GM12878 (cell line): ENCODE measurements around the gene RNF149. TPM values are rescaled to one million over a fixed set of nuclear protein-coding genes. Genes with fewer than 3 reads are reported as not detected.

Source experiments
- ATAC-seq: fragments of 200-7000 bp; cut with Tn5 transposase; 3 replicates; pipeline ENCODE4 v1.9.1; 2020; ENCODE audit warnings: mild to moderate bottlenecking, moderate library complexity
- BruUV-seq: library from RNA; stranded (reverse); fragments of 400-500 nt; replicated peaks from 2 replicates; lab custom pipeline; 2021; lab: Mats Ljungman, UMichigan
- CTCF ChIA-PET: fragments of 300-600 bp; sonication (Branson Sonifier 250); formaldehyde crosslinking; extraction: SDS; loops from one replicate; lab custom pipeline; 2021; ENCODE audit warnings: inconsistent platforms; lab: Yijun Ruan, JAX
- POLR2A ChIA-PET: fragments of 350-600 bp; formaldehyde crosslinking; extraction: SDS; loops from one replicate; lab custom pipeline; 2021; ENCODE audit warnings: inconsistent platforms; lab: Charles Lee
- RAD21 ChIA-PET: fragments of 300-600 bp; sonication (Branson Sonifier 250); formaldehyde crosslinking; loops from one replicate; lab custom pipeline; 2023; ENCODE audit warnings: antibody characterized with exemption; ENCODE audit not compliant: unreplicated experiment; lab: Charles Lee
- SMC1A ChIA-PET: fragments of 300-600 bp; sonication (Branson Sonifier 250); formaldehyde crosslinking; loops from one replicate; lab custom pipeline; 2023; ENCODE audit not compliant: unreplicated experiment, uncharacterized antibody; lab: Charles Lee
- DNase-seq: peaks from one replicate; pipeline ENCODE4 v3.0.0-alpha.2; 2011; ENCODE audit warnings: low read depth, low spot score
- FAIRE-seq: peaks from 3 replicates; lab custom pipeline; 2011; peaks lifted over from hg19 to GRCh38; lab: Jason Lieb, UNC
- H2AFZ ChIP-seq: 2 replicates; pipeline ENCODE4 v1.6.0; 2011; ENCODE audit warnings: low read depth, low read length, control low read depth; ENCODE audit not compliant: control insufficient read depth
- H3K27ac ChIP-seq: 2 replicates; pipeline ENCODE4 v1.5.1; 2011; ENCODE audit warnings: control low read depth; ENCODE audit not compliant: control insufficient read depth, insufficient read depth
- H3K27me3 ChIP-seq, 2 experiments: replicated peaks in 1 of 2; 2 replicates each; pipeline versions ENCODE4 v1.6.0 to v1.6.1; 2011; ENCODE audit warnings: low read length in 1 of 2; ENCODE audit not compliant: control insufficient read depth in 2 of 2, insufficient read depth in 2 of 2
- H3K36me3 ChIP-seq, 2 experiments: 2 replicates each; pipeline ENCODE4 v1.5.1; 2011; ENCODE audit warnings: low read length in 1 of 2; ENCODE audit not compliant: control insufficient read depth in 2 of 2, insufficient read depth in 2 of 2
- H3K4me1 ChIP-seq: 2 replicates; pipeline ENCODE4 v1.6.1; 2011; ENCODE audit warnings: mild to moderate bottlenecking, low read length, moderate library complexity, mixed read lengths; ENCODE audit not compliant: control insufficient read depth, insufficient read depth
- H3K4me2 ChIP-seq: 2 replicates; pipeline ENCODE4 v1.6.0; 2011; ENCODE audit warnings: control low read depth; ENCODE audit not compliant: control insufficient read depth, insufficient read depth
- H3K4me3 ChIP-seq: fragments of 200-600 bp; sonication (generic); 2 replicates; pipeline ENCODE4 v1.5.1; 2016
- H3K79me2 ChIP-seq: 2 replicates; pipeline ENCODE4 v1.6.0; 2011; ENCODE audit warnings: low read length; ENCODE audit not compliant: control insufficient read depth, insufficient read depth
- H3K9ac ChIP-seq: 2 replicates; pipeline ENCODE4 v1.8.0; 2011; ENCODE audit warnings: low read length, control low read depth, mixed read lengths; ENCODE audit not compliant: control insufficient read depth, insufficient read depth
- H3K9me3 ChIP-seq: replicated peaks from 3 replicates; pipeline ENCODE4 v1.5.1; 2011; ENCODE audit warnings: mild to moderate bottlenecking, low read length; ENCODE audit not compliant: control insufficient read depth, insufficient read depth
- H4K20me1 ChIP-seq: 2 replicates; pipeline ENCODE4 v1.6.0; 2011; ENCODE audit not compliant: control insufficient read depth, insufficient read depth
- ATF2 ChIP-seq: IDR thresholded peaks from 2 replicates; pipeline ENCODE4 v1.6.1; 2012; ENCODE audit warnings: low read length, inconsistent platforms
- BCL11A ChIP-seq: IDR thresholded peaks from 2 replicates; pipeline ENCODE4 v1.6.1; 2011; ENCODE audit warnings: low read depth, low read length
- CTCF ChIP-seq, 3 experiments: IDR thresholded peaks in 2 of 3; conservative IDR thresholded peaks in 1 of 3; 2 replicates each; pipeline ENCODE4 v1.5.1; 2011; ENCODE audit warnings: low read depth in 3 of 3, low read length in 3 of 3, mild to moderate bottlenecking in 3 of 3, control low read depth in 2 of 3, moderate library complexity in 2 of 3, inconsistent platforms in 1 of 3, mixed read lengths in 1 of 3; ENCODE audit not compliant: control insufficient read depth in 2 of 3, insufficient read depth in 1 of 3; ENCODE audit errors: extremely low read depth in 1 of 3
- E2F8 ChIP-seq: fragments of 450-650 bp; IDR thresholded peaks from 2 replicates; pipeline ENCODE4 v1.6.1; 2018; ENCODE audit warnings: mild to moderate bottlenecking, low read depth, moderate library complexity; ENCODE audit not compliant: partially characterized antibody
- ESRRA ChIP-seq: IDR thresholded peaks from 2 replicates; pipeline ENCODE4 v1.6.1; 2012; ENCODE audit warnings: mild to moderate bottlenecking, low read length, improper control_type of control experiment
- MYB ChIP-seq: fragments of 150-350 bp; IDR thresholded peaks from 2 replicates; pipeline ENCODE4 v1.6.1; 2014; ENCODE audit warnings: mild to moderate bottlenecking, low read depth, low read length, borderline replicate concordance
- NFIC ChIP-seq: IDR thresholded peaks from 2 replicates; pipeline ENCODE4 v1.6.1; 2012; ENCODE audit warnings: low read depth, mild to moderate bottlenecking, inconsistent platforms, low read length, moderate library complexity
- RAD51 ChIP-seq: fragments of 450-650 bp; IDR thresholded peaks from 2 replicates; pipeline ENCODE4 v1.6.1; 2016; ENCODE audit warnings: moderate library complexity, mild to moderate bottlenecking, inconsistent platforms
- SIX5 ChIP-seq: IDR thresholded peaks from 2 replicates; pipeline ENCODE4 v1.6.1; 2011; ENCODE audit warnings: mild to moderate bottlenecking, low read depth, low read length, moderate library complexity; ENCODE audit not compliant: severe bottlenecking
- SMAD1 ChIP-seq: fragments of 450-650 bp; IDR thresholded peaks from 2 replicates; pipeline ENCODE4 v1.6.1; 2018; ENCODE audit warnings: mild to moderate bottlenecking, low read depth; ENCODE audit not compliant: partially characterized antibody
- SPI1 ChIP-seq: IDR thresholded peaks from 2 replicates; pipeline ENCODE4 v1.6.1; 2011; ENCODE audit warnings: low read depth, mild to moderate bottlenecking, low read length, moderate library complexity, borderline replicate concordance; ENCODE audit not compliant: insufficient read depth
- TAF1 ChIP-seq: IDR thresholded peaks from 2 replicates; pipeline ENCODE4 v1.6.1; 2011; ENCODE audit warnings: mild to moderate bottlenecking, low read depth, low read length, borderline replicate concordance
- TARDBP ChIP-seq: IDR thresholded peaks from 2 replicates; pipeline ENCODE4 v1.6.1; 2016; ENCODE audit warnings: borderline replicate concordance
- TCF12 ChIP-seq: IDR thresholded peaks from 2 replicates; pipeline ENCODE4 v1.6.1; 2011; ENCODE audit warnings: low read depth, mild to moderate bottlenecking, low read length
- ZNF217 ChIP-seq: fragments of 450-650 bp; IDR thresholded peaks from 2 replicates; pipeline ENCODE4 v1.6.1; 2017; ENCODE audit warnings: antibody characterized with exemption, mild to moderate bottlenecking
- ZNF384 ChIP-seq: IDR thresholded peaks from 2 replicates; pipeline ENCODE4 v1.6.1; 2012; ENCODE audit warnings: low read depth, mild to moderate bottlenecking, low read length, improper control_type of control experiment, borderline replicate concordance
- ZNF622 ChIP-seq: fragments of 450-650 bp; IDR thresholded peaks from 2 replicates; pipeline ENCODE4 v1.6.1; 2017; ENCODE audit warnings: mild to moderate bottlenecking, inconsistent platforms
- WGBS: methylation state at CpG from one replicate; pipeline ENCODE4 v1.1.6; 2016; ENCODE audit warnings: low lambda C conversion rate; ENCODE audit not compliant: insufficient replicate concordance, insufficient coverage; ENCODE audit errors: missing lambda C conversion rate; 5-methylcytosine and 5-hydroxymethylcytosine counted together
- in situ Hi-C: fragments of 300-500 bp; cut with MboI; formaldehyde crosslinking; loops from 9 replicates; pipeline ENCODE4 v1.14.3; 2018; ENCODE audit warnings: mixed read lengths
- intact Hi-C: fragments of 100-400 bp; cut with micrococcal nuclease; formaldehyde crosslinking; loops from one replicate; pipeline ENCODE4 v1.14.2; 2022; ENCODE audit not compliant: unreplicated experiment
- polyA plus RNA-seq, 11 experiments: library from polyadenylated mRNA; depleted of rRNA in 4 of 11; unstranded in 6 of 11; stranded (reverse) in 5 of 11; fragments of >200 nt; fragmentation: Nextera tagmentation in 4 of 11; fragmentation: Illumina TruSeq in 1 of 11; extraction: Ambion mirVana in 4 of 11; extraction: Trizol in 1 of 11; gene quantifications; 1 replicate in 1 of 11; 2 replicates in 10 of 11; pipeline versions ENCODE4 v1.2.1 to v1.2.3, GENCODE V29; 2011 to 2016; ENCODE audit warnings: inconsistent platforms in 2 of 11, missing spikeins in 2 of 11, low read depth in 1 of 11
- total RNA-seq, 4 experiments: library from RNA; depleted of rRNA in 3 of 4; stranded (reverse); fragments of >200 nt in 3 of 4; fragmentation: Illumina TruSeq in 1 of 4; extraction: Trizol in 1 of 4; gene quantifications; 2 replicates each; pipeline versions ENCODE4 v1.2.1 to v1.2.3, GENCODE V29; 2013 to 2021
- TF ChIP-seq, protein P1 (sequence below): IDR thresholded peaks from 2 replicates; pipeline ENCODE4 v1.6.1; 2011; ENCODE audit warnings: borderline replicate concordance, low read depth, mild to moderate bottlenecking, moderate library complexity, mixed read lengths, low read length; ENCODE audit not compliant: insufficient read depth; ENCODE audit errors: extremely low read length

RNF149 gene
- total and polyA plus RNA-seq, 10 of the 15 experiments (the other 5 are each of a cell fraction or from before 2014, with no cell fraction given), result 5.2 to 38.4 (median 16.3) TPM

GRCh38 chr2:101300836-101301235, 7.7 kb downstream of the RNF149 start:
- CTCF ChIA-PET, result no interaction called here
- Histone ChIP-seq H3K27ac (no peak overlapping the region), H3K27me3 (no peaks in the 10 kb centered on the region), H4K20me1 (no peaks in the 10 kb centered on the region), H3K79me2 (peaks cover 4% of the 10 kb centered on the region), H3K36me3 (no peaks in the 10 kb centered on the region; a peak in 1 of 4 replicates), H3K4me2 (no peak overlapping the region), H2AFZ (no peak overlapping the region), H3K4me1 (peaks cover 13% of the 10 kb centered on the region; the same call in 1 of the 2 replicates), H3K9me3 (no peaks in the 10 kb centered on the region), H3K9ac (no peak overlapping the region), H3K4me3 (no peak overlapping the region)
- RAD21 ChIA-PET, result no interaction called here
- SMC1A ChIA-PET, result interaction anchor here (0.7 to 2.6 kb wide), 3 partner anchors 16 to 62 kb away, joined by 3 to 13 read pairs (median 3); no protein-coding TSS in a partner anchor
- WGBS, result 88% methylated on average over 7 of the region's 7 CpGs
- DNase-seq, result no peak
- in situ Hi-C loops, result no loop called here
- POLR2A ChIA-PET, result interaction anchor here (1.1 kb wide), 1 partner anchor 30 kb away, joined by 5 read pairs; no protein-coding TSS in a partner anchor
- ATAC-seq, result no peak
- no peak for FAIRE-seq
- intact Hi-C loops, result no loop called here
- no TSS peak for BruUV-seq
- TF ChIP-seq ZNF622 (no peak), SMAD1 (no peak), BCL11A (no peak), ESRRA (no peak), RAD51 (no peak), ATF2 (no peak), NFIC (no peak), ZNF217 (no peak), SIX5 (no peak), MYB (no peak), TAF1 (no peak), E2F8 (no peak), ZNF384 (no peak), TARDBP (no peak), TCF12 (no peak), CTCF (IDR thresholded peaks at IDR 0.05 in 2 of 3, conservative IDR thresholded peaks at IDR 0.05 in 1 of 3; ENCODE audit: control insufficient read depth in 2 of 3, extremely low read depth in 1 of 3, insufficient read depth in 1 of 3, low read depth in 3 of 3, low read length in 3 of 3) (no peak), SPI1 (no peak)
- TF ChIP-seq, protein P1, sequence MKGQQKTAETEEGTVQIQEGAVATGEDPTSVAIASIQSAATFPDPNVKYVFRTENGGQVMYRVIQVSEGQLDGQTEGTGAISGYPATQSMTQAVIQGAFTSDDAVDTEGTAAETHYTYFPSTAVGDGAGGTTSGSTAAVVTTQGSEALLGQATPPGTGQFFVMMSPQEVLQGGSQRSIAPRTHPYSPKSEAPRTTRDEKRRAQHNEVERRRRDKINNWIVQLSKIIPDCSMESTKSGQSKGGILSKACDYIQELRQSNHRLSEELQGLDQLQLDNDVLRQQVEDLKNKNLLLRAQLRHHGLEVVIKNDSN, result no peak
